HG02763 (cell line): ENCODE measurements around the gene CAPN11.

ENCODE experiments used
- ATAC-seq: cut with Tn5 transposase; IDR thresholded peaks from one replicate; pipeline ENCODE4 v1.9.1; 2021; ENCODE audit warnings: mild to moderate bottlenecking, moderate library complexity; ENCODE audit not compliant: unreplicated experiment

The CAPN11 gene

DNA sequence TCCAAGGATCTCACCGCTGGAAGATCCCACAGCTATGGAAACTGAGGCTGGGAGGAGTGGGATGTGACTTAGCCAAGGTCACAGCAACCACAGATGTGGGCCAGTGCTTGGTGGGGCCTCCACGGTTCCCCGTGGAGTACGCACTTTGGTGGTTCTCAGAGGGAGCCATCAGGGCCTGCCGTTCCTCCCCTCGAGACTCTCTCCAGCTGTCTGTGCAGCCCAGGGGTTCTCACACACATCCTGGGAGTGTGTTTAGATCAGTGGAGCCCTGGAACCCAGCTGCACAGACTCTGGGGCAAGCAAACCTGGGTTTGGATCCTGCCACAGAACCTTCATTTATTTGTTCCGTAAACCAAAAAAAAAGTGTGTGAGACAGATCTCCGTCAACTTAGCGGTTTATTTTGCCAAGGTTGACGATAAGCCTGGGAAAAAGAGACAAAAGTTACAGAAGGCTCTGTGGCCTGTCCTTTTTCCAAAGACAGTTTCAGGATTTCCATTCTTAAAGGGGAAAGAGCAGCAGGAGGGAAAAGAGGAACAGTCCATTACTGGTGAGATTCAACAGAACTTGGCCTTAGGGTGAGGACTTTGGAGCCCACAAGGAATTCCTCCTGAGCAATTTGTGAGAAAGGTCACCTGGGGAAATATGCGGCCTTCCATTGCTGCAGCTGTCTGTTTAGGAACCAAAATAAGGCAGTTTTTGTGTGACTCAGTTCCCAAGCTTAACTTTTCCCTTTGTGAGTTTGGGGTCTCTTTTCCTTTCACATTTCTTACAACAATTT lies 44.5 kb downstream of the CAPN11 start:
- no peak for ATAC-seq

DNA sequence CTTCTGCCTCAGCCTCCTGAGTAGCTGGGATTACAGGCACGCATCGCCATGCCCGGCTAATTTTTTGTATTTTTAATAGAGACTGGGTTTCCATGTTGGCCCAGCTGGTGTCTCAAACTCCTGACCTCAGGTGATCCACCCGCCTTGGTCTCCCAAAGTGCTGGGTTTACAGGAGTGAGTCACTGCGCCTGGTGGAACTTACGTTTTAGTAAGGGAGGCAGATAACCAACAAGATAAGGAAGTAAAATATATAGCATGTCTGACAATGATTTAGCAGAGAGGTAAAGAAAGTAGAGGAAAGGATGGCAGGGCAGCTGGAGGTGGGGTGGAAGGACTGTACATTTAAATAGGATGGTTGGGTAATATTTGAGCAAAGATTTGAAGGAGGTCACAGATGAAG lies 45.3 kb downstream of the CAPN11 start:
- no peak for ATAC-seq

DNA sequence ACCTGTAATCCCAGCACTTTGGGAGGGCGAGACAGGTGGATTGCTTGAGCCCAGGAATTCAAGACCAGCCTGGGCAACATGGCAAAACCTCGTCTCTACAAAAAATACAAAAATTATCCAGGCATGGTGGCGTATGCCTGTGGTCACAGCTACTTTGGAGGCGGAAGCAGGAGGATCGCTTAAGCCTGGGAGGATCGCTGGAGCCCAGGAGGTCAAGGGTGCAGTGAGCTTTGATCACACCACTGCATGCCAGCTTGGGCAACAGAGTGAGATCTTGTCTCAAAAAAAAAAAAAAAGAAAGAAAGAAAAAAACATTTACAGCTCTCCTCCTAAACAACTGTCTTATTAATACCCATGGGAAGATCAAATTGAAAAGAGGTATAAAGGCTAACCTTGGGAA lies 49.3 kb downstream of the CAPN11 start:
- ATAC-seq, result no peak

DNA sequence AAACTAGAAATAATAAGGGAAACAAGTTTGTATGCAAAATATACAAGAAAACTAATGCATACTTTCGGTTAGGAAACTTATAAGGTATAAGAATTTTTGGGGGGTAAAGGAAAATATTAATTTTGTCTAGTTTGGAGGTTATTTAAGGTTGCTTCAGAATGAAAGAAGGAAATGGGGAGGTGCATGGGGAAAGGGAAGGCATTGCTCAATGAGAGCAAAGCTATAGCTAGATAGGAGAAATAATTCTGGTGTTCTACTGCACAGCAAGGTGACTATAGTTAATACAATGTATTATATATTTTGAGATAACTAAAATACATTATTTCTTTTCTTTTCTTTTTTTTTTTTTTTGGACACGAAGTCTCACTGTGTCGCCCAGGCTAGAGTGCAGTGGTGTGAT lies 52.7 kb downstream of the CAPN11 start:
- ATAC-seq, result no peak

DNA sequence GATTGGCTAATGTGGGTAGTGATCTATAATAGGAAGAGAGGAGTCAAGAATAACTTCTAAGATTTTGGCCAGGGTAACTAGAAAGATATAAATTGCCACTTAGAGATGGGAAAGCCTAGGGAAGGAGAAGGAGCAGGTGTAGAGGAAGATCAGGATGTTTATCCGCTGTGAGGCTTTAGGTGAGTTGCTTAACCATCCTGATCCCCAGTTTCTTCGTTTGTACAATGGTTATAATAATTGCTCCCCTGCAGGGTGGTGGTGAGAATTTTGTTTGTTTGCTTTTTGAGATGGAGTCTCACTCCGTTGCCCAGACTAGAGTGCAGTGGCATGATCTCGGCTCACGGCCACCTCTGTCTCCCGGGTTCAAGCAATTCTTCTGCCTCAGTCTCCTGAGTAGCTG lies 55.7 kb downstream of the CAPN11 start:
- ATAC-seq, result no peak

GRCh38 chr6:44216677-44217331 lies 58.2 kb downstream of the CAPN11 start, which contains the start of gene MYMX:
Gene MYMX (plus strand): TSS chr6:44216926. CDS start chr6:44217472, 546 bp downstream.
- ATAC-seq, result no peak

GRCh38 chr6:44217332-44218143 lies 58.9 kb downstream of the CAPN11 start:
- ATAC-seq, result no peak

DNA sequence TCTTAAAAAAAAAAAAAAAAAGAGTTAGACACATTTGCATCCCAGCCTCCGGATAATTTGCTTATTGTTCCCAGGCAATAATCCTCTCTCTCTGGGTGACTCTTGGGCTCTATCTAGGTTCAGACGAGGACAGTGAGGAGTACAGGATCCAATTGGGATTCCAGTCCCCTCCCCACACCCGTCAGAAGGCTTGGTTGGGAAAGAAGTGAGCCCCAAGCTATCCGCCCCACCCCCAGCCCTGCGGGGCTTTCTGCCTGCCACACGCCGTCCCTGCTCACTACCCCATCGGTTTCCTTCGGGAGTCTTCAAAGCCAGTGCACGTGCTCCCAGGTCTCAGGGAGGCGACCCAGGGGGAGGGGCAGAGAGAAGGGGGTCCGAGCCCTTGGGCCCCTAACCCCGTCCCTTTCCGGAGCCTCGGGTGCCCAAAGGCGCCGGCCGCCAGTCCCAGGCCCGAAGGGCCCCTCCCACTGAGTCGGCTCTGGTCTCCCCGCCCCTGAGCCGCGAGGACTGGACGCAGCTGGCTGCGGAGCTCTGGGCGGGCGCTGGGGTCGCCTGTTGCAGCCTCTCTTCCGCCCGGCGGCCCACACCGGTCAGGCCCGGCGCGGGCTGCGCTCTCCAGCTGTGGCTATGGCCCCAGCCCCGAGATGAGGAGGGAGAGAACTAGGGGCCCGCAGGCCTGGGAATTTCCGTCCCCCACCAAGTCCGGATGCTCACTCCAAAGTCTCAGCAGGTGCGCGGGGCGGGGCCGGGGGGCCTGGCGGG lies 60.6 kb downstream of the CAPN11 start:
- peak; percentile 52 for ATAC-seq

GRCh38 chr6:44219815-44220784 lies 61.5 kb downstream of the CAPN11 start:
- no peak for ATAC-seq

DNA sequence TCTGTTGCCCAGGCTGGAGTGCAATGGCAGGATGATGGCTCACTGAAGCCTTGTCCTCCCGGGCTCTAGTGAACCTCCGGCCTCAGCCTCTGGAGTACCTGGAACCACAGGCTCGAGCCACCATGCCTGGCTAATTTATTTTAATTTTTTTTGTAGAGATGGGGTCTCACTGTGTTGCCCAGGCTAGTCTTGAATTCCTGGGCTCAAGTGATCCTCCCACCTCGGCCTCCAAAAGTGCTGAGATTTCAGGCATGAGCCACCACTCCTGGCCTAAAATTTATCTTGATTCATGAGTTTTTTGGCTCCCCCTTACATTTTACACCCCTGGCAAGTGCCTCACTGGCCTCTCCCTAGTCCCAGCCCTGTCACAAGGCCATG lies 62.3 kb downstream of the CAPN11 start:
- no peak for ATAC-seq

DNA sequence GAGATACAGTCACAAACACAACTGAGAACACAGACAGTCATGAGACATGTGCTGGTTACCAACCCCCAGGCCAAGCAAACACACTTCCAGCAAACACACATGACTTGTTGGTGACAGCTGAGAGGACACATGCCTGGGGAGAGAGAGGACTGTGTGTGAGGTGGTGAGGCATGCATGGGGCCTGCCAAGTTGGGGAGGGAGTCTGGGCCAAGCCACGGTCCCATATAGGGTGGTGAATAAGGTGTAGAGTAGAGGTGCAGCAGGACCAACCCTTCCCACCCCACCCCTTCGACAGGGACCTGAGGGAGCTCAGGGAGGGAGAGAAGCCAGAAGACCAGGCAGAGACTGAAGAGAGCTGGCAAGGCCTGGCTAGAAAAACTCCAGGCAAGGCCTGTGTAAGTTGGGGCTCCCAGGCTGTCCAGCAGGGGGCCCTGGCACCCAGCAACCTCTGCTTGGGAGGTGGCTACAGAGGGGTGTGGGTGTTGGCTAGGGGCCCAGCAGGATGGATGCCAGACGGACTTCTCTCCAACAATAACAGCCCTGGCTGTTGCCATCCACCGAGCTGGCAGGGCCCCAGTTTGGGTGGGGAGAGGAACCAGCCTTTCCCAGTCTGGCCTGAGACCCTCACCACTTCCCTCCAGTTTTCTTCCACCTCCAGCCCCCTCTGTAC lies 62.8 kb downstream of the CAPN11 start:
- peak; percentile 35 for ATAC-seq

- ATAC-seq, result no peak
These were observed 63.3 kb downstream of the CAPN11 start for GRCh38 chr6:44221961-44222335.

DNA sequence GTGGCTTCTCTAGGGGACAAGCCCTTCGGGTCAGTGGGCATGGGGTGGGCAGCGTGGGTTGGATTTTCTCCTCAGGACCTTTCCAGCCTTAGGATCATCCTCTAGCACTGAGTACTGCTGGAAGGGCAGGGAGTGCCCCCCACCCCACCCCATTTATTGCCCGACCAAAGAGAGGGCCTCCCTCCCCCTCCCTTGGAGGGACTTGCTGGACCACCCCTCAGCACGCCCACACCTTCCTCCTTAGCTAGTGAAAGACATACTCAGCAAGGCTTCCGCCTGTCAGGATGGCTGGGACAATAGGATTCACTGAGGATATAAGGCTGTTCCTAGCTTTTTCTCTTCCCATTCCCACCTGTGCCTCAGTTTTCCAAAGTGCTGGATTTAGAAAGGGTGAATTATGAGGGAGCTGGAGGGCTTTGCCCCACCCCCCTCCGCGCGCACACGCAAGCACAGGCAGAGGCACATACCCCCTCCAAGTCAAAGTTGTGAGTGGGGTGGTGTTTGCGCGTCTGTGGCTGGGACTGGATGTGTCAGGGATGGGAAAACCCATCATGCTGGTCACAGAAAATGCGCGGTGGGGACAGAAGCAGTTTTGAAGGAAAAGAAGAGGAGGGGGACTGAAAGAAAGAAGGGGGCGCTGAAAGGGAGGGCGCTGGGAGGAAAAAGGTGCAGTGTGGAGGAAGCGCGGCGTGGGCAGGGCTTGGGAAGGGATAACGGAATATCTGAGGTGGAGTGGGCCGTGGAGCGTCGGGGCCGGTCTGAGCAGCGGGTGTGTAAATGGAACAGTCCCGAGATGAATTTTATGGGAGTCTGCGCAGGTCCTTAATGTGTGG lies 64.1 kb downstream of the CAPN11 start:
- no peak for ATAC-seq

DNA sequence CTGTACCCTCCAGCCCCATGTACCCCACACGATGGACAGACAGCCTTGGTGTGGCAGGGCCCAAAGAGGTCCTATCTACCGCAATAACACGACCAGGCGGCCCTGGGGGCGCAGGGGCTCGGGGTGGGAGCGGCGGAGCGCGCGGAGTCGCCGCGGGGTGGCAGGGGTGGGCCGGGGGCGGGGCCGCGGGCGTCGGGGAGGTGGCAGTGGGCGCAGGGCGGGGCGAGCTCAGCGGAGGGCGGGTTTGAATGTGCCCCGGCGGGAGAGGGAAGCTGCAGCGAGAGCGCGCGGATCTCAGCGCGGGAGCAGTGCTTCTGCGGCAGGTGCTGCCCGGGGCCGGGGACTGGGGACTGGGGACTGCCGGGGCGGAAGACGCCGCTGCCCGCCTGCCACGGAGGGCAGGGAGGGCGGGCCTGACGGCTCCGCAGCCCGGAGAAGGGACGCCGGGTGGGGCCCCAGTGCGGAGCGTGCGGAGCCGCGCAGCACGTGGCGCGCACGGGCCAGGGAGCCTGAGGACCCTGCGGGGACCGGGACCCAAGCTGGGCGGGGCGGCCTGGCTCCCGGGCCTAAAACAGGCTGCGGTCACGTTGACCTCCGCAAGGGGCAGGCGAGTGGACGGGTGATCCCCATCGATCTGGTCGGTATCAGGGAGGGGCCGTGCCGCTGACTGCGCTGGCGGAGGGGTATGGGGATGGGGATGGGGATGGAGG lies 64.9 kb downstream of the CAPN11 start, which contains the start of gene SLC29A1:
Gene SLC29A1, plus strand, starts transcription at position 277 of the 710 bp plus-strand sequence. CDS start 3,719 bp downstream, outside the sequence.
- peak; percentile 45 for ATAC-seq

DNA sequence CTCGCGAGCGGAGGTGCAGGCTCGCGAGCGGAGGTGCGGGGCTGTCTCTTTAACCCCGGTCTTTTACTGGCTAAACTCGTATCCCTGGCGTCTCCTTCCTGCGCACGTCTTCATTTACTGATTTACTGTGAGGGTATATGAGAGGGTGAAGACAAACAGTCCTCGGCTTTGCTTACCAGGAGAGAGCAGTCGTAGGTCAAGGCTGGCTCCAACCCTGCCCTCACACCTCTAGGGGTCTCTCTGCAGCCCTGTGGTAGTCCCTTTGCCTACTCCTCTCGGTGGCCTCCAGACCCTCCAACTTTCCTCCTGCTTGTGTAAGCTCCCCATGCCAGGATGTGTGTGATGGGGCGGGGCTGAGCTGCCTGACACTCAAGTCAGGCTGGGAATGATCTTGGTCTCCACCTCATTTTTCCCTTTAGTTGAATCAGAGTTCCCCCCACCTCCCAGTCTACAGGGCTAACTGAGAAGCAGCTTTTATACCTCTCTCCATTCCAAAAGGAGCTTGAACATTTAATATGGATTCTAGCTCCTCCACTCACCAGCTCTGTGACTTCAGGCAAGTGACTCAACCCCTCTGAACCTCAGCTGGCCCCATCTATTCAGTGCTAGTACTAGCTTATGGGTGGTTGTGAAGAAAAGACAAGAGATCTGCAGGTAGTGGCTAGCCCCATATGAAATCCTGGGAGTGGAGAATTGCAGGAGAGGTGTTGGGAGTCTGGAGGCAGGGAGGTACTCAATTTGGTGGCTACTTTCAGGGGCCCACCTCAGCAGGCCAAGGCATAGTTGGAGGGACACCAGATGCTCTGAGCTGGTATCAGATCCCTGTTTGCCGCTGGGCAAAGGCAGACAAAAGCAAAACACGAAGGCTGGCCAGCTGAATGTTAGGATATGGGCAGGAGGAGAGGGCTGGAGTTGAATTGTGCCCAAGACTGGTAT lies 65.7 kb downstream of the CAPN11 start:
- ATAC-seq, result no peak

DNA sequence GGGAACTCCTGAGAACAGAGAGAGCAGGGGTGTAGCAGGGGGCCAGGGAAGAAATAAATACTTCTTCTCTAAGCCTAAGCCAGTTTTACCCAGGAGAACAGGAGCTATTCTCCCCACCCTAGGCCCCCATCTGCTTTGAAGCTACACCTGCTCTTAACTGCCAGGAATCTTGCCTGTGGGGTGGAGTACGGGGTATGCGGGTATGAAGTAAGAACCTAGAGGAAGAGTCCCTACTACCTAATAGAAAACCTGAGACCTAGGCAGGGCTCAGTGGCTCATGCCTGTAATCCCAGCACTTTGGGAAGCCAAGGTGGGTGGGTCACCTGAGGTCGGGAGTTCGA lies 66.3 kb downstream of the CAPN11 start:
- no peak for ATAC-seq
